Hematopoietic multipotent progenitor cell treated with erythropoietin and hydrocortisone succinate and interleukin-3 and kit ligand, for 17 days (in vitro differentiated cells): ENCODE measurements around the gene PTPRC.

Experiments
- DNase-seq: peaks from one replicate; pipeline ENCODE4 v3.0.0-alpha.2; 2015; ENCODE audit warnings: low spot score

The PTPRC gene

GRCh38 chr1:198701766-198702539, 63.1 kb downstream of the PTPRC start:
- no peak for DNase-seq

GRCh38 chr1:198708761-198709525, 70.1 kb downstream of the PTPRC start:
- no peak for DNase-seq

GRCh38 chr1:198711837-198712236, 73.0 kb downstream of the PTPRC start:
- no peak for DNase-seq

- DNase-seq = no peak
Measured at GRCh38 chr1:198713081-198713480, 74.2 kb downstream of the PTPRC start.

- no peak for DNase-seq
Measured at GRCh38 chr1:198714271-198714670, 75.4 kb downstream of the PTPRC start.

- no peak for DNase-seq
Measured at GRCh38 chr1:198716051-198716450, 77.2 kb downstream of the PTPRC start.

- no peak for DNase-seq
Measured at GRCh38 chr1:198717510-198717909, 78.7 kb downstream of the PTPRC start.

- DNase-seq = no peak
Measured at GRCh38 chr1:198723127-198723526, 84.3 kb downstream of the PTPRC start.

- DNase-seq = no peak
Measured at GRCh38 chr1:198725090-198725489, 86.2 kb downstream of the PTPRC start.

GRCh38 chr1:198726455-198726854, 87.6 kb downstream of the PTPRC start:
- DNase-seq = no peak

- DNase-seq = no peak
Measured at GRCh38 chr1:198729195-198729863, 90.5 kb downstream of the PTPRC start.

- no peak for DNase-seq
Measured at GRCh38 chr1:198730952-198731351, 92.1 kb downstream of the PTPRC start.

- DNase-seq = no peak
Measured at GRCh38 chr1:198734323-198735008, 95.6 kb downstream of the PTPRC start.

- no peak for DNase-seq
Measured at GRCh38 chr1:198741744-198742143, 102.9 kb downstream of the PTPRC start.

- no peak for DNase-seq
Measured at GRCh38 chr1:198747127-198747526, 108.3 kb downstream of the PTPRC start.

GRCh38 chr1:198749279-198749678, 110.4 kb downstream of the PTPRC start:
- DNase-seq = no peak

- no peak for DNase-seq
Measured at GRCh38 chr1:198750081-198750480, 111.2 kb downstream of the PTPRC start.

GRCh38 chr1:198751741-198752140, 112.9 kb downstream of the PTPRC start:
- no peak for DNase-seq

- DNase-seq = no peak
Measured at GRCh38 chr1:198754670-198755069, 115.8 kb downstream of the PTPRC start.

- DNase-seq = no peak
Measured at GRCh38 chr1:198755715-198756114, 116.9 kb downstream of the PTPRC start.

GRCh38 chr1:198756470-198756869, 117.6 kb downstream of the PTPRC start:
- DNase-seq = no peak
